H1 (cell line): ENCODE data around the gene ATP6V0A1. TPM values are rescaled to one million over a fixed set of nuclear protein-coding genes. Genes with fewer than 3 reads are reported as not detected.

Source experiments
- CTCF ChIA-PET: fragments of 300-600 bp; sonication (Branson Sonifier 250); formaldehyde crosslinking; loops from one replicate; lab custom pipeline; 2021; ENCODE audit not compliant: partially characterized antibody; lab: Charles Lee
- POLR2A ChIA-PET: fragments of 300-600 bp; sonication (Branson Sonifier 250); formaldehyde crosslinking; loops from one replicate; lab custom pipeline; 2021; ENCODE audit warnings: inconsistent platforms; ENCODE audit not compliant: partially characterized antibody; lab: Charles Lee
- DNase-seq, 2 experiments: peaks; one replicate each; pipeline versions ENCODE4 v3.0.0 to v3.0.0-alpha.2; 2010 to 2022; ENCODE audit warnings: low spot score in 2 of 2, low read depth in 1 of 2, mixed read lengths in 1 of 2
- FAIRE-seq: peaks from 2 replicates; lab custom pipeline; 2011; peaks lifted over from hg19 to GRCh38; lab: Jason Lieb, UNC
- H2AFZ ChIP-seq: 2 replicates; pipeline ENCODE4 v1.8.1; 2012; ENCODE audit warnings: low read length, inconsistent platforms
- H2AK5ac ChIP-seq: 2 replicates; pipeline ENCODE4 v1.6.1; 2013; ENCODE audit warnings: low read depth, low read length
- H2BK120ac ChIP-seq: replicated peaks from 2 replicates; pipeline ENCODE3; 2013; ENCODE audit warnings: low read depth, low read length, inconsistent platforms
- H2BK12ac ChIP-seq: 2 replicates; pipeline ENCODE4 v1.6.1; 2013; ENCODE audit warnings: low read depth, low read length
- H2BK15ac ChIP-seq: 2 replicates; pipeline ENCODE4 v1.6.1; 2013; ENCODE audit warnings: low read length
- H2BK20ac ChIP-seq: 2 replicates; pipeline ENCODE4 v1.6.1; 2013; ENCODE audit warnings: low read length
- H2BK5ac ChIP-seq: 2 replicates; pipeline ENCODE4 v1.6.1; 2013; ENCODE audit warnings: low read depth, low read length
- H3K14ac ChIP-seq: 2 replicates; pipeline ENCODE4 v1.6.1; 2013; ENCODE audit warnings: inconsistent platforms; ENCODE audit not compliant: insufficient read length
- H3K18ac ChIP-seq: 2 replicates; pipeline ENCODE4 v1.6.1; 2013; ENCODE audit warnings: low read length; ENCODE audit errors: extremely low read depth
- H3K23ac ChIP-seq: 2 replicates; pipeline ENCODE4 v1.6.1; 2013; ENCODE audit warnings: inconsistent platforms; ENCODE audit not compliant: insufficient read length
- H3K23me2 ChIP-seq: 2 replicates; pipeline ENCODE4 v1.6.1; 2013; ENCODE audit warnings: low read depth, low read length
- H3K27ac ChIP-seq: 2 replicates; pipeline ENCODE4 v1.6.1; 2011; ENCODE audit warnings: low read depth, low read length, inconsistent platforms
- H3K27me3 ChIP-seq, 4 experiments: replicated peaks in 1 of 4; 1 replicate in 1 of 4; 2 replicates in 3 of 4; pipeline versions ENCODE4 v1.6.1 to v1.8.1; 2011 to 2013; ENCODE audit warnings: low read length in 3 of 4, mild to moderate bottlenecking in 3 of 4, inconsistent platforms in 2 of 4, mixed read lengths in 2 of 4, moderate library complexity in 1 of 4; ENCODE audit not compliant: control insufficient read depth in 3 of 4, insufficient read depth in 3 of 4; ENCODE audit errors: extremely low read depth in 1 of 4
- H3K36me3 ChIP-seq, 4 experiments: 2 replicates each; pipeline versions ENCODE4 v1.6.1 to v1.8.1; 2011 to 2013; ENCODE audit warnings: mild to moderate bottlenecking in 4 of 4, low read length in 3 of 4, moderate library complexity in 2 of 4, control low read depth in 1 of 4, inconsistent platforms in 1 of 4; ENCODE audit not compliant: insufficient read depth in 4 of 4, control insufficient read depth in 2 of 4
- H3K4ac ChIP-seq: replicated peaks from 2 replicates; pipeline ENCODE3; 2013; ENCODE audit warnings: low read length, low read depth, mixed read lengths, inconsistent platforms; ENCODE audit not compliant: insufficient read length
- H3K4me1 ChIP-seq, 4 experiments: replicated peaks in 1 of 4; 1 replicate in 1 of 4; 2 replicates in 3 of 4; pipeline versions ENCODE4 v1.6.1 to v1.8.1; 2011 to 2013; ENCODE audit warnings: low read length in 3 of 4, inconsistent platforms in 2 of 4, mixed read lengths in 1 of 4; ENCODE audit not compliant: insufficient read depth in 4 of 4, control insufficient read depth in 3 of 4
- H3K4me2 ChIP-seq, 2 experiments: 2 replicates each; pipeline versions ENCODE4 v1.6.1 to v1.8.1; 2011 to 2013; ENCODE audit warnings: low read depth in 2 of 2, low read length in 2 of 2, control low read depth in 1 of 2, inconsistent platforms in 1 of 2, mild to moderate bottlenecking in 1 of 2; ENCODE audit not compliant: insufficient read depth in 1 of 2
- H3K4me3 ChIP-seq, 4 experiments: fragments of 200-600, 300-600 bp in 1 of 4; sonication (generic), shearing (Covaris generic), sonication (Bioruptor Twin) in 1 of 4; 2 replicates each; pipeline versions ENCODE4 v1.5.1 to v1.8.1; 2011 to 2016; ENCODE audit warnings: low read length in 4 of 4, low read depth in 3 of 4, control low read depth in 2 of 4, inconsistent platforms in 2 of 4, mild to moderate bottlenecking in 2 of 4, mixed read lengths in 1 of 4, moderate library complexity in 1 of 4; ENCODE audit not compliant: insufficient read depth in 2 of 4; ENCODE audit errors: extremely low read depth in 1 of 4
- H3K56ac ChIP-seq: replicated peaks from 2 replicates; pipeline ENCODE3; 2013; ENCODE audit warnings: low read depth, mild to moderate bottlenecking, mixed read lengths, low read length, inconsistent platforms; ENCODE audit not compliant: insufficient read length
- H3K79me1 ChIP-seq: 2 replicates; pipeline ENCODE4 v1.6.1; 2013; ENCODE audit warnings: low read depth, low read length, control low read depth
- H3K79me2 ChIP-seq, 2 experiments: 2 replicates each; pipeline versions ENCODE4 v1.6.1 to v1.8.1; 2012 to 2013; ENCODE audit warnings: low read length in 2 of 2, mild to moderate bottlenecking in 2 of 2, inconsistent platforms in 1 of 2; ENCODE audit not compliant: insufficient read depth in 2 of 2, control insufficient read depth in 1 of 2
- H3K9ac ChIP-seq, 4 experiments: replicated peaks in 1 of 4; 1 replicate in 1 of 4; 2 replicates in 3 of 4; pipeline versions ENCODE4 v1.6.1 to v1.8.1; 2011 to 2013; ENCODE audit warnings: low read depth in 3 of 4, low read length in 3 of 4, control low read depth in 2 of 4, mild to moderate bottlenecking in 2 of 4, moderate library complexity in 2 of 4, inconsistent platforms in 1 of 4; ENCODE audit errors: extremely low read depth in 1 of 4
- H3K9me3 ChIP-seq, 2 experiments: 2 replicates each; pipeline versions ENCODE4 v1.6.1 to v1.8.1; 2012 to 2013; ENCODE audit warnings: mild to moderate bottlenecking in 2 of 2, moderate library complexity in 2 of 2, control low read depth in 1 of 2, inconsistent platforms in 1 of 2, low read depth in 1 of 2, low read length in 1 of 2, mixed read lengths in 1 of 2; ENCODE audit not compliant: insufficient read depth in 2 of 2
- H4K20me1 ChIP-seq, 2 experiments: replicated peaks in 1 of 2; 2 replicates each; pipeline versions ENCODE3 to v1.8.1; 2011 to 2013; ENCODE audit warnings: inconsistent platforms in 2 of 2, low read length in 2 of 2, mild to moderate bottlenecking in 1 of 2; ENCODE audit not compliant: insufficient read depth in 2 of 2, control insufficient read depth in 1 of 2
- H4K5ac ChIP-seq: 2 replicates; pipeline ENCODE4 v1.6.1; 2013; ENCODE audit warnings: low read length, low read depth, mixed read lengths, inconsistent platforms; ENCODE audit not compliant: insufficient read length
- H4K8ac ChIP-seq: 2 replicates; pipeline ENCODE4 v1.8.0; 2013; ENCODE audit warnings: mild to moderate bottlenecking, moderate library complexity, low read length, inconsistent platforms; ENCODE audit not compliant: insufficient read depth; ENCODE audit errors: extremely low read depth
- H4K91ac ChIP-seq: replicated peaks from 2 replicates; pipeline ENCODE3; 2013; ENCODE audit warnings: low read length, mixed read lengths, inconsistent platforms; ENCODE audit not compliant: insufficient read length
- CTBP2 ChIP-seq: IDR thresholded peaks from 2 replicates; pipeline ENCODE4 v1.7.0; 2011; ENCODE audit warnings: borderline replicate concordance, mild to moderate bottlenecking, moderate library complexity, mixed read lengths, low read length; ENCODE audit not compliant: insufficient read depth, insufficient read length
- FOSL1 ChIP-seq: IDR thresholded peaks from 2 replicates; pipeline ENCODE4 v1.6.1; 2011; ENCODE audit warnings: mild to moderate bottlenecking, low read depth, low read length, moderate library complexity; ENCODE audit not compliant: insufficient read depth
- GTF2F1 ChIP-seq: IDR thresholded peaks from 2 replicates; pipeline ENCODE4 v1.6.1; 2012; ENCODE audit warnings: low read depth, low read length, improper control_type of control experiment, borderline replicate concordance
- JUND ChIP-seq: IDR thresholded peaks from 2 replicates; pipeline ENCODE4 v1.6.1; 2011; ENCODE audit warnings: mild to moderate bottlenecking, improper control_type of control experiment, low read length
- KDM1A ChIP-seq: fragments of 200-600, 300-600 bp; sonication (generic); IDR thresholded peaks from 2 replicates; pipeline ENCODE4 v1.7.1; 2016; ENCODE audit warnings: mild to moderate bottlenecking, low read length, borderline replicate concordance
- MAFK ChIP-seq: IDR thresholded peaks from 2 replicates; pipeline ENCODE4 v1.6.1; 2012; ENCODE audit warnings: low read depth, mild to moderate bottlenecking, improper control_type of control experiment, low read length
- MAX ChIP-seq: IDR thresholded peaks from 2 replicates; pipeline ENCODE4 v1.6.1; 2012; ENCODE audit warnings: inconsistent platforms
- POU5F1 ChIP-seq: IDR thresholded peaks from 2 replicates; pipeline ENCODE4 v1.6.1; 2011; ENCODE audit warnings: low read depth, mild to moderate bottlenecking, low read length, moderate library complexity
- RXRA ChIP-seq: IDR thresholded peaks from 2 replicates; pipeline ENCODE4 v1.6.1; 2011; ENCODE audit warnings: low read depth, mild to moderate bottlenecking, low read length, moderate library complexity; ENCODE audit not compliant: insufficient read depth
- SIN3A ChIP-seq, 2 experiments: IDR thresholded peaks in 1 of 2; conservative IDR thresholded peaks in 1 of 2; 2 replicates each; pipeline ENCODE4 v1.6.1; 2011 to 2012; ENCODE audit warnings: low read length in 2 of 2, improper control_type of control experiment in 1 of 2, low read depth in 1 of 2, mild to moderate bottlenecking in 1 of 2
- WGBS, 2 experiments: shearing (Covaris generic) in 1 of 2; methylation state at CpG; one replicate each; pipeline versions ENCODE4 v1.1.6 to v1.1.7; 2013 to 2015; ENCODE audit warnings: low lambda C conversion rate in 2 of 2, mixed read lengths in 2 of 2, inconsistent platforms in 1 of 2, low coverage in 1 of 2, missing lambda C conversion rate in 1 of 2; ENCODE audit not compliant: insufficient replicate concordance in 2 of 2, insufficient coverage in 1 of 2, insufficient read length in 1 of 2; ENCODE audit errors: extremely low coverage in 1 of 2, missing lambda C conversion rate in 1 of 2; 5-methylcytosine and 5-hydroxymethylcytosine counted together
- polyA plus RNA-seq, 7 experiments: library from polyadenylated mRNA; depleted of rRNA in 3 of 7; stranded (reverse) in 5 of 7; unstranded in 2 of 7; fragments of >200 nt in 5 of 7; fragments of 200-250 nt in 2 of 7; gene quantifications; 1 replicate in 5 of 7; 2 replicates in 1 of 7; 4 replicates in 1 of 7; pipeline versions ENCODE4 v1.2.1 to v1.2.3, GENCODE V29; 2011 to 2013; ENCODE audit warnings: missing spikeins in 2 of 7, mixed read lengths in 2 of 7
- total RNA-seq: library from RNA; stranded (reverse); fragmentation: NEBNext Ultra II Directional; extraction: Animal tissue kit (Norgen Biotek cat#: 25700); gene quantifications from 2 replicates; pipeline ENCODE4 v1.2.1, GENCODE V29; 2021
- TF ChIP-seq, protein P1 (sequence below): IDR thresholded peaks from 2 replicates; pipeline ENCODE4 v1.6.1; 2011; ENCODE audit warnings: low read length, improper control_type of control experiment

ATP6V0A1 gene
- total and polyA plus RNA-seq, 2 of the 8 experiments (the other 6 are each of a cell fraction or from before 2014, with no cell fraction given): 55.3 to 63.4 TPM

DNA sequence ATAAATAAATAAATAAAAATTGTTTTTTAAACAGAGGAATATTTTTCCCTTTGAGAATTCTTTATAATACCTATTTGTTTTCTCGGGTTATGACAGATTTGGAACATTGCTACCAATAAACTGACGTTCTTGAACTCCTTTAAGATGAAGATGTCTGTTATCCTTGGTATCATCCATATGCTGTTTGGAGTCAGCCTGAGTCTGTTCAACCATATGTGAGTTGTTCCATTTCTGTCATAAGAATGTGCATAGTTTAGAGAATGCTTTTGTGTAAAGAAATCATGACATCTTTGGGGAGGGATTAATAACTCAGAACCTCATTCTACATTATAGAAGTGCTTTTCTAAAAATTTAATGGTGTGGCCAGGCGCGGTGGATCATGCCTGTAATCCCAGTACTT is 40.1 kb downstream of the ATP6V0A1 start:
- no peaks in the 10 kb centered on the region for H3K27me3 ChIP-seq
- CTCF ChIA-PET: no interaction called here
- TF ChIP-seq FOSL1: no peak
- no peak for TF ChIP-seq RXRA
- no peak for TF ChIP-seq SIN3A (conservative IDR thresholded peaks at IDR 0.05 in 1 of 2, IDR thresholded peaks at IDR 0.05 in 1 of 2; ENCODE audit: low read depth in 1 of 2, low read length in 2 of 2)
- TF ChIP-seq, protein P1, sequence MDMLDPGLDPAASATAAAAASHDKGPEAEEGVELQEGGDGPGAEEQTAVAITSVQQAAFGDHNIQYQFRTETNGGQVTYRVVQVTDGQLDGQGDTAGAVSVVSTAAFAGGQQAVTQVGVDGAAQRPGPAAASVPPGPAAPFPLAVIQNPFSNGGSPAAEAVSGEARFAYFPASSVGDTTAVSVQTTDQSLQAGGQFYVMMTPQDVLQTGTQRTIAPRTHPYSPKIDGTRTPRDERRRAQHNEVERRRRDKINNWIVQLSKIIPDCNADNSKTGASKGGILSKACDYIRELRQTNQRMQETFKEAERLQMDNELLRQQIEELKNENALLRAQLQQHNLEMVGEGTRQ: no peak
- no peak for TF ChIP-seq MAFK
- TF ChIP-seq JUND: no peak
- TF ChIP-seq MAX: no peak
- TF ChIP-seq KDM1A: no peak
- no peak for TF ChIP-seq CTBP2
- TF ChIP-seq POU5F1: no peak
- TF ChIP-seq GTF2F1: no peak

More for the DNA sequence above, 40.1 kb downstream of the ATP6V0A1 start:
- no peaks in the 10 kb centered on the region for H3K79me2 ChIP-seq
- no peaks in the 10 kb centered on the region for H4K20me1 ChIP-seq
- H3K9me3 ChIP-seq: no peaks in the 10 kb centered on the region
- no peak overlapping the region for H2AFZ ChIP-seq
- no peak for DNase-seq
- H3K9ac ChIP-seq: no peak overlapping the region
- POLR2A ChIA-PET: interaction anchor here (0.7 to 2.2 kb wide), 3 partner anchors 16 to 48 kb away, joined by 3 to 7 read pairs (median 3); no protein-coding TSS in a partner anchor
- no peak overlapping the region for H2BK15ac ChIP-seq
- H2AK5ac ChIP-seq: no peak overlapping the region
- 97% methylated on average over 4 of the region's 4 CpGs; no CpG with 5 or more reads in 1 of the 2 experiments for WGBS, 2 experiments
- H3K4me2 ChIP-seq: no peak overlapping the region
- H3K36me3 ChIP-seq: peaks cover 12 to 48% (median 27%) of the 10 kb centered on the region in 4 experiments; a peak in 6 of 8 replicates
- no peak for FAIRE-seq
- H4K5ac ChIP-seq: no peak overlapping the region
- H4K8ac ChIP-seq: no peak overlapping the region
- H3K27ac ChIP-seq: no peak overlapping the region
- H2BK5ac ChIP-seq: no peak overlapping the region
- H2BK20ac ChIP-seq: no peak overlapping the region
- no peak overlapping the region for H3K4me3 ChIP-seq
- no peaks in the 10 kb centered on the region for H3K23me2 ChIP-seq
- H2BK120ac ChIP-seq: no peak overlapping the region
- no peak overlapping the region for H3K14ac ChIP-seq
- H3K79me1 ChIP-seq: no peaks in the 10 kb centered on the region
- H3K23ac ChIP-seq: no peak overlapping the region
- H3K56ac ChIP-seq: no peak overlapping the region
- no peak overlapping the region for H2BK12ac ChIP-seq
- no peak overlapping the region for H4K91ac ChIP-seq
- no peaks in the 10 kb centered on the region for H3K4me1 ChIP-seq
- no peak overlapping the region for H3K18ac ChIP-seq
- no peak overlapping the region for H3K4ac ChIP-seq
